HG03045 (cell line): ENCODE results near the gene ARID3A.

Source experiments
- ATAC-seq: cut with Tn5 transposase; IDR thresholded peaks from one replicate; pipeline ENCODE4 v1.9.1; 2021; ENCODE audit warnings: mild to moderate bottlenecking, moderate library complexity; ENCODE audit not compliant: unreplicated experiment

ARID3A gene

DNA sequence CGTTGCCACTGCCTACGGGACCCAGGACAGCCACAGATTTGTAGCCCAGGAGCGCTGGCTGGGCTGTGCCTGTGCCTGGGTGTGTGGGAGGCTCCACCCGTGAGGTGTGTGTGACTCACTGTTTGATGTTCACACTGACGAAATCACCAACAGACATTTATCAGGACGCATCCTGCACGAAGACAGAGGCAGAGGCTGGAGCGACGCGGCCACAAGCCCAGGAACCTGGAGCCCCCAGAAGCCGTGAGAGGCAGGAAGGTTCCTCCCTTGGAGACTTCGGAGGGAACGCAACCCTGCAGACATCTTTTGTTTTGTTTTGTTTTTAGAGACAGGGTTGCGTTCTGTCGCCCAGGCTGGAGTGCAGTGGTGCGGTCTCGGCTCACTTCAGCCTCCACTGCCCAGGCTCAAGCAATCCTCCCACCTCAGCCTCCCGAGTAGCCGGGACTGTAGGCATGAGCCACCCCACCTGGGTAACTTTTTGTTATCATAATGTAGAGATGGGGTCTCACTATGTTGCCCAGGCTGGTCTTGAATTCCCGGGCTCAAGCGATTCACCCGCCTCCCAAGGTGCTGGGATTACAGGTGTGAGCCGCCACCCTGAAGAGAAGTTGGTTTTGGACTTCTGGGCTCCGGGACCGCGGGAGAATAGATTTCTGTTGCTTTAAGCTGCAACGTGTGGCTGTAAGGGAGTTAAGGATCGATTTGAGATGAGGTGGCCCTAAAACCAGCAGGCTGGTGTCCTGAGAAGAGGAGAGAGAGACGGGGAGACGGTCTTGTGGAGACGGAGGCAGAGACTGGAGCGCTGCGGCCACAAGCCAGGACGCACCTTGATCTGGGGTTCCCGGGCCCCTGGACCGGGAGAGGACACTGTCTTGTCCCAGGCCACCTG lies 33.4 kb downstream of the ARID3A start:
- no peak for ATAC-seq

DNA sequence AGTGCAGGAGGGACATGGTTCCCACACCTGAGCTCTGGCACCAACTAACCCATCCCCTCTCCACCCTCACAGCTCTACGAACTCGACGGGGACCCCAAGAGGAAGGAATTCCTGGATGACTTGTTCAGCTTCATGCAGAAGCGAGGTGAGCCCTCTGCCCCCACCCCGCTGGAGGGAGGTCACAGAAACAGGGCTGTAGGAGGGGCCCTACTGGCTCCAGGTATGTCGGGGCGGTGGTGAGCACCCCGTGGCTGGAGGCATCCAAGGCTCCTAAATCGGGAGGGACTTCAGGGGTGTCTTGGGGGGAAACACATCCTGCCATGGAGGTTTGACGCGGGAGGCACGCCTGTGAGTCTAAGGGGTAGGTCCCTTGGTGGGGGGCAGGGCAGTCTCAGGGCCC lies 34.2 kb downstream of the ARID3A start:
- no peak for ATAC-seq

DNA sequence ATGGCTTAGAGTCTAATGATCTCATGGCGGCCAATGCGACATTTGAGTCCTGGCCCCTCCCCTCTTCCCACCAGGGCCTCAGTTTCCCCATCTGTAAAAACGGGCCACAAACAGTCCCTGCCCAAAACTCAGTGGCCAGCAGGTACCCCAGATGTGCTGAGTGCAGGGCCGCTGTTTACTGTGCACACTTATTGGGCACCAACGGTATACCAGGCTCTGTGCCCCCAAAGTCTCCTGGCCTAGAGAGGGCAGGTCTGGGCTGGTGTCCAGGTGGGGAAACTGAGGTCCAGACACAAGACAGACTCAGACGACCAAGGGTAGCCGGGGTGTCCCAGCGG lies 34.7 kb downstream of the ARID3A start:
- ATAC-seq = no peak

DNA sequence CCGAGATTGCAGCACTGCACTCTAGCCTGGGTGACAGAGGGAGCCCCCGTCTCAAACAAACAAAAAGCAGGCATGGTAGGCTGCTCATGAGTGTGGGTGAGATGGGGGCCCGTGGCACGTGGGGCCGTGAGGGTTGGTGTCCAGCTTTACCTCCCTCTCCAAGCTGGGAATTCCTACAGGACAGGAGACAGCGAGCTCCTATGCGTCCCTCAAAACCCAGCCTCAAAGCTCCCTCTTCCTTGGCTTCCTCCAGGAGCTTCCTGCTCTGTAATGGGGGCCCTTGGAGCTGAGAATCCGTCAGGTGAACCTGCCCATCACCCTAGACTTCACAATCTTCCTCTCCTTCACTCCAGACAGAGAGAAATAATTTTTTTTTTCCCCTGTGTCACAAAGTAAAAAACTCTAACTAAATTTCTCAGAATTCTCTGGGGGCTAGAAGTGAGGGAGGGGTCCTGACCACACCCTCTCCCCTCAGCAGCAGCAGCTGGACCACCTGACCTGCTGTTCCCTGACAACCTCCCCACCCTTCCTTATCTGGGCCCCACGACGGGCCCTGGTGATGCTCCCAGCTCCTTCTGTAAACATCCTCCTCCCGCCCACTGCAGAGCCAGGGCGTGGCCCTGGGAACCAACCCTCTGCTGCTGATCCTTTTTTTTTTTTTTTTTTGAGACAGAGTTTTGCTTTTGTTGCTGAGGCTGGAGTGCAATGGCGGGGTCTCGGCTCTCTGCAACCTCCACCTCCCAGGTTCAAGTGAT lies 36.2 kb downstream of the ARID3A start:
- no peak for ATAC-seq

DNA sequence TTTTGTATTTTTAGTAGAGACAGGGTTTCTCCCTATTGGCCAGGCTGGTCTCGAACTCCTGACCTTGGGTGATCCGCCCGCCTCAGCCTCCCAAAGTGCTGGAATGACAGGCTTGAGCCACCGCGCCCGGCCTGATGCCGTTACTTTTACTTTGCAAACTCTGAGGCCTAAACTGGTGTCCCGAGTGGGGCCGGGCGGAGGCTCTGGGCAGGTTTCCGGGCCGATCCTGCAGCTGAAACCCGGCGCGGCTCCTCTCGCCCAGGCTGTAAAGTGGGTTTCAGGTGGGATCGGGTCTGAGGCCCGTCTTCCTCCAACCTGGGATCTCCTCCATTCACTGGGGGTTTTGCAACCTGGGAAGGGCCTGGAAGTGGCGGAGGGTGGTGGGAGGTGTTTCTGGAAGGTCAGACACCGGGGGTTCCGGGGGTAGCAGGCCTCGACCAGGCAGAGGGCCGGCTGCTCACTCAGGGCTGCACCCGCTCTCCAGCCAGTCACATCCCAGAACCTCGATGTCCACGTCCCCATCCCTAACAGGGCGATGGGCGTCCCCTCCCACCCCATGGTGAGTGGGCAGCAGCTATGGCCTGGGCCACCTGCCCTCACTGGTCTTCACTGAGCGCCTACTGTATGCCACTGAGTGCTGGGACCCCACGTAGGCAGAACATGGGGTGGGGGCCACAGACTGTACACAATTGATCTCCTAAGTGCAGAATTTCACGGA lies 37.0 kb downstream of the ARID3A start:
- no peak for ATAC-seq

DNA sequence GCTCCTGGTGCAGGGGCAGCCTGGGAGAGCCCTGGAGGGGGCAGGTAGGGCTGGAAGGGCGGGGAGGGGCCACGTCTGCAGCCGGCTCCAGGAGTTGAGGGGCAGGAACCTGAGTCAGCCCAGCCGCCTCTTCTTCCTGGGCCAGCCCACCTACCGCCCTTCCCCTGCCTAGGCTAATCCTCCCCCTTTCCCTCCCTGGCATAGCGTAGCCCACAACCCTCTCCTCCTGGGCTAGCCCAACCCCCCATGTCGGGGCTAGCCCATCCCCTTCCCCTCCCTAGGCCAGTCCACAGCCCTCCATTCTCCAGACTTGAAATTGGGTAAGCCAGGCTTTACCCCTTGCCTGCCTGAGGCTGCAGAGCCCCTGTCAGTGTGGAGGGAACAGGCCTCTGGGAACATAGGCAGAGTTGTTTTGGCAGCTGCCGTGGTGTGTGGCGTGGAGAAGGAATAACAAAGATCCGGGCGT lies 37.7 kb downstream of the ARID3A start:
- no peak for ATAC-seq

DNA sequence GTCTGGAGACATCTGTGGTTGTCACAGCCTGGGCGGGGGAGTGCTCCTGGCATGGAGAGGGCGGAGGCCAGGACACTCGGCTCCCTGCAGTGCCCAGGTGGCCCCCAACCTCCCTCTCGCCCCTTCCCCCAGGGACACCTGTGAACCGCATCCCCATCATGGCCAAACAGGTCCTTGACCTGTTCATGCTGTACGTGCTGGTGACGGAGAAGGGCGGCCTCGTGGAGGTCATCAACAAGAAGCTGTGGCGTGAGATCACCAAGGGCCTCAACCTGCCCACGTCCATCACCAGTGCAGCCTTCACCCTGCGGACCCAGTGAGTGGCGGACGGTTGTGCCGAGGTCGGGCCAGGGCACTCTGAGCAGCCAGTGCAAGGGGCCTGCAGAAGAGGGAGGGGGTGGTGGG lies 38.3 kb downstream of the ARID3A start:
- no peak for ATAC-seq

DNA sequence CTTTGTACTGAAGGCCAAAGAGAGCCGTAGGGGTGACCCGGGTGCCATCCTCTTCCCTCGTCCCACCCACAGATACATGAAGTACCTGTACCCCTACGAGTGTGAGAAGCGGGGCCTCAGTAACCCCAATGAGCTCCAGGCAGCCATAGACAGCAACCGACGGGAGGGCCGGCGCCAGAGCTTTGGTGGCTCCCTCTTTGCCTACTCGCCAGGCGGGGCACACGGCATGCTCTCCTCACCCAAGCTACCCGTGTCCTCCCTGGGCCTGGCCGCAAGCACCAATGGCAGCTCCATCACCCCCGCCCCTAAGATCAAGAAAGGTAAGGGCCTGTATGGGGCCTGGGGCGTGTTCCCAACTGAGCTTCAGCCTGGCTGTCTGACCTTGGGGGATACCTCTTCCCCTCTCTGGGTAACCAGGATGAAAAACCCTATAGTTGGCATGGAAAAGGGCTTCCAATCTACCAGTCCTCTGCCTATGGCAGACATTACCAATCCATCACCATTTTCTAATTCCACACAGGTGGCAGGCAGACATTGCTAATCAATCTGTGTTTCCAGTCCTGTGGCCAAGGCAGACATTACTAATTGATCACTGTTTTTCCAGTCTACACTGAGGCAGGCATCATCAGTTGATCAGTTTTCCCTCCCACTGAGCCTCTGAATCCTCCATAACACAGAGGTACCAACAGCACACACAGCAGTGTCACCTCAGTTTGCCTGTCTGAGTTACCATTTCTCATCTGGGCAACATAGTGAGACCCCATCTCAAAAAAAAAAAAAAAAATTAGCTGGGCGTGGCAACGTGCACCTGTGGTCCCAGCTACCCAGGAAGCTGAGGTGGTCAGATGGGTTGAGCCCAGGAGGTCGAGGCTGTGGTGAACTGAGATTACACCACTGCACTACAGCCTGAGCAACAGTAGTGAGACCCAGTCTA lies 39.2 kb downstream of the ARID3A start:
- no peak for ATAC-seq

DNA sequence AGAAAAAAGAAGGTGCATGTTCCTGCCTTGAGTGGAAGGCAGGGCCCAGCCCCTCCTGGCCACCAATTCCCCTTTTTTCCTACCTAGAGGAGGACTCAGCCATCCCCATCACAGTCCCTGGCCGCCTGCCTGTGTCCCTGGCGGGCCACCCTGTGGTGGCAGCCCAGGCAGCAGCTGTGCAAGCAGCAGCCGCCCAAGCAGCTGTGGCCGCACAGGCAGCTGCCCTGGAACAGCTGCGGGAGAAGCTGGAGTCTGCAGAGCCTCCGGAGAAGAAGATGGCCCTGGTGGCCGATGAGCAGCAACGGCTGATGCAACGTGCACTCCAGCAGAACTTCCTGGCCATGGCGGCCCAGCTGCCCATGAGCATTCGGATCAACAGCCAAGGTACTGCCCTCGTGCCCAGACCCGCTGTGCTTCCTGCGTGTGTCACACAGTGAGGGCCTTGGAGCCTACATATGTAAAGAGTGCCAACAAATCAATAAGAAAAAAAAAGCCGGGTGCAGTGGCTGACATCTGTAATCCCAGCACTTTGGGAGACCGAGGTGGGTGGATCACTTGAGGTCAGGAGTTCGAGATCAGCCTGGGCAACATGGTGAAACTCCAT lies 40.8 kb downstream of the ARID3A start:
- no peak for ATAC-seq

DNA sequence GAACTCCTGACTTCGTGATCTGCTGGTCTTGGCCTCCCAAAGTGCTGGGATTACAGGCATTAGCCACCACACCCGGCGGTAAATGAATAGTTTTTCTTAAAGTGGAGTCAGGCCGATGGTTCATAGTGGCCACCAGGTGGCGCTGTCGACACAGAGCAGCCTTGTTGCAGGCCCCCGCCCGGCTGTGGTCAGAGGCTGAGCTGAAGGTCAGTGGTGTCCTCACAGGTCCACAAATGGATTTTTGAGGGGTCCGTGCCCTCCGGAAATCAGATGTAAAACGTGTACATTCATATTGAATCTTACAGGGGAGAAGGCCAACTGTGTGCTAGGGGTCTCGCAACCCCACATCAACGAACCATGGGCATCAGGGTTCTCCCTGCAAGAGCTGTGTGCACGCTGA lies 44.9 kb downstream of the ARID3A start:
- no peak for ATAC-seq

DNA sequence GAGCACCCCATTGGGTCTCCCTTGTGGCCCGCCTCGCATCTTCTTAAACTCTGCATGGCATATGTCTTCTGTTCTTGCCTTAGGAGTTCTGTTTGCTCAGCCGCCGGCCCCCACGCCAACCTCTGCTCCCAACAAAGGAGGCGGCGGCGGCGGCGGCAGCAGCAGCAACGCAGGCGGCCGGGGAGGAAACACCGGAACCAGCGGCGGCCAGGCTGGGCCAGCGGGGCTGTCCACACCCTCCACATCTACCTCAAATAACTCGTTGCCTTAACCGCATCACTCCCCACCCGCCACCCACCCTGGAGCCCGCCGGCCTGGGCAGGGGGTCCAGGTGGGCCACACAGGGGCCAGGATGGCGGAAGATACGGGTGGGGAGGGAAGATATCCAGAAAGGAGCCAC lies 46.0 kb downstream of the ARID3A start:
- ATAC-seq = no peak

DNA sequence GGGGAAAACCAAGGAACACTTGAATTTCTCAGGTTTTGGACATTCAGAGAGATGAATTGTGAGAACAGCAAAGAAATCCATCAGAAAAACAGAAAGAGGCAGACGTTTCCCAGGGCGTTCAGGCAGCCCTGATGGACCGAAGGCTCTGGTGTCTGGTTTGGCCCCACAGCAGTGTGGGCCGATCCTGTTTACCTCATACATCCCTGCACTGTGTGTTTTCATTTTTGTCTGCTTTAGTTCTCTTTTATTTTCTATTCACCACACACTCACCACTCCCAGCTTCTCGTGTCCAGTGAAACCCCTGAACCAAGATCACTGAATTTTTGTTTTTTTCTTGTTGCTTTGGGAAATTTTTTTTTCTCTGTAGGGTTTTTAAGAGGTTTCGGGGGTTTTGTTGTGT lies 46.4 kb downstream of the ARID3A start:
- no peak for ATAC-seq

DNA sequence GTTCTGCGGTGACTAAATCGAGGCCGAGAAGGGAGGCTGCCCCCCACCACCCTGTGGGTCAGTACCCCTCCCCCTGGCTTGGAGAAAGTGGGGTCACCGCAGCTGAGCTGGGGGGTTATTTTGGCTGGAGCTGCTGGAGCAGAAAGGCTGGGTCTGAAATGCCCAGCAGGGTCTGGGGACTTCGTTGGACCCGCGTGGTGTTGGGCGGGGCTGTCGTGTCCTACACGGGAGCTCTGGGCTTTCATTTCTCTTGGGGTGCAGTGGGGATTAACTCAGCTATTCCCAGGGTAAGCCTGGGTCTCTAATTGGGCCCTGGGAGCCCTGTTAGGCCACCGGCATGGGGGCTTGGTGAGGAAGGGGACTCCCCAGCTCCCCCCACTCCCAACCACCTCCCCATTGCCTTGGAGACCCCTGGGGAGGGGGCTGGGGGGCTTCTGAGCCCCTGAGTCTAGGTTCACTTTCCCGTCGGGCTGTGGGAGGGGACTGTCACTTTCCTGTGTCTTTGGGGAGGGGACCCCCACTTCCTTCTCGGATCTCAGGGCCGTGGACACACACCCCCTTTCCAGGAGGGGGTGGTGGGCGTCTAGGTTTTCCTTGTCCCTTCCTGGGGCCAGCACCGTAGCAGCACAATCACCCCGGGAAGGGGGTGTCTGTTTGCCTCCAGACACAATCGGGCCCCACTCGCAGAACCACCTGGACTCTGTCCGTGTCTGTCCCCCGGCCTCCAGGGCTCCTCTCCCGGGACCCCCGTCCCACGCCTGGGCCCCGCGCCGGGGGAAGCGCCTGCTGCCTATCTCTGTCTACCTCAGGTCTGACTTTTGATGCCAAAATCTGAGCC lies 48.1 kb downstream of the ARID3A start:
- ATAC-seq = no peak

DNA sequence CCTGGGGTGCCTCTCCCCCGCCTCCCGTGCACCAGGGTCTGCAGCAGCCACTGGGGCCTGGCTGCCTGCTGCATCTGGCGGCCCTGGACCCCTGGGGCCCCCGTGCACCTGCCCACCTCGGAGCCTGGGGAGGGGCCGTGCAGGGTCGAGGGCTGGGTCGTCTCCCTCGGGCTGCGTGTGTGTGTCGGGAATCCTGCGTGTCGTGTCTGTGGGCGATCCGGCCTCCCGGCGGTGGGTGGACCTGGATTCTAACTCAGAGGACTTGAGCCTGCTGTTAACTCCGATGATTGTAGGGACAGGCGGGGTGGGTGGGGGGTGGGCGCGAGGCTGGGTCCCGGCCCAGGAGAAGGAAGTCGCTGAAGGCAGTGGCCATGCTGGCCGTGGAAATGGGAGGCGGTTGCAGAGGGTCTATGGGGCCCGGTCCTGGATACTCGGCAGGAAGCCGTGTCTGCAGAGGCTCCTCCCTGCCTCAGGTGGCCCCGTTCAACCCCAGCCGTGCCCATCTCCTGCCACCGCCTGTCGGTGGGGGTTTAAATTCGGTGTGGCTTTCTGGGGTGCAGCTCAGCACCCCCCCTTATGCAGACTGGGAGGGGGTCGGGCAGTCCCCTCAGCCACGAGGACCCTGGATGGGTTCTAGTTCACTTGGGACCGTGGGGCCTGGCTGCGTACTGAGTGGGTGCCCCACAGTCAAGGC lies 48.9 kb downstream of the ARID3A start:
- no peak for ATAC-seq

DNA sequence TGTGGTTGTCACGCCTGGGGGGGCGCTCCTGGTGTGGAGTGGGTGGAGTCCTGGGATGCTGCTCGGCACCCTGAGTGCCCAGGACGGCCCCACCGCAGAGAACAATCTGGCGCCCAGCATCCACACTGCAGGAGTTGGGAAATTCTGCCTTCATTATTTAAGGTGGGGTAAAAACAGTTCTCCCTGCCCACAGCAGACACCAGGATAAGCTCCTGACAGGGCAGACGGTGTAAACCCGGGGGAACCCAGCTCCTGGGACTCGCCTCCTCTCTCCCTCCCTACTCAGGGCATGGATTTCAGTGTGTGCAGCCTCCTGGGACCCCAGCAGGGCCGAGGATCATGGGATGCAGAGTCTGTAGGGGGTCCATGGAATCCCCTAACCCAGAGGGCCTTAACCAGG lies 50.6 kb downstream of the ARID3A start:
- no peak for ATAC-seq

DNA sequence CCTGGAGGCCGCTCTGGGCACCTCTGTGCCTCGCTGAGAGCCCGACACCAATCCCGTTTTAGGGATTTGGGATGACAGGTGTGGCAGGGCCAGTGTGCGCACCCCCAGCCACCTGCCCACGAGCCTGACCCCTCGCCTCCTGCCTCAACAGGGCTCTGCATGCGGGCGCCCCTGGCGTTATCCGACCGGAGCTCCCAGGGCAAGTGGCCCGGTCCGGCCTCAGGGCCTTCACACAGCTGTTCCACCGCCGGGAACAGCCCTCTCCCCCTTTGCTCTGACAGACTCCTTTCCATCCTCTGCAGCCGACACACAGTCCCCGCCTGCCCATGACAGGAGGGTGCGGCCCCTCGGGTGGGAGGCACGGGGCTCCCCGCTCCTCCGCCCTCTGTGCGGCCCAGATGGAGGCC lies 51.2 kb downstream of the ARID3A start:
- no peak for ATAC-seq

DNA sequence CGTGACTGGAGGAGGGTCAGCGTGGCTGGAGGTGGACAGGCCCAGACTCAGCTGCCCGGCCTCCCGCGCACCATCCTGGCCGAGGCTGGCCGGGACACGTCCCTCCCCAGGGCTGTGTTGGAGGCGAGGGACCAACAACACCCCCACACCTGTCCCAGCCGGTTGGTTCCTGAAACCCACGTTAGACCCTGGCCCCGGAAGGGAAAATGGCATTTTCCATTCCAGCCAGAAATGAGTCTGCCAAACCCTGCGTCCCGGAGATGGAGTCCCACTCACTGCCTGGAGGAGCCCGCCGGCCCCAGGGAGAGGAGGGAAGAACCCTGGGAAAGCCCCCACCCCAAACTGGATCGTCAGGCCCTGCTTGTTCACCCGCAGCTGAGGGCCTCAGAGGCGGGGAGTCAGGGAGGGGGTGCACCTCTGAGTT lies 53.5 kb downstream of the ARID3A start:
- ATAC-seq = no peak

DNA sequence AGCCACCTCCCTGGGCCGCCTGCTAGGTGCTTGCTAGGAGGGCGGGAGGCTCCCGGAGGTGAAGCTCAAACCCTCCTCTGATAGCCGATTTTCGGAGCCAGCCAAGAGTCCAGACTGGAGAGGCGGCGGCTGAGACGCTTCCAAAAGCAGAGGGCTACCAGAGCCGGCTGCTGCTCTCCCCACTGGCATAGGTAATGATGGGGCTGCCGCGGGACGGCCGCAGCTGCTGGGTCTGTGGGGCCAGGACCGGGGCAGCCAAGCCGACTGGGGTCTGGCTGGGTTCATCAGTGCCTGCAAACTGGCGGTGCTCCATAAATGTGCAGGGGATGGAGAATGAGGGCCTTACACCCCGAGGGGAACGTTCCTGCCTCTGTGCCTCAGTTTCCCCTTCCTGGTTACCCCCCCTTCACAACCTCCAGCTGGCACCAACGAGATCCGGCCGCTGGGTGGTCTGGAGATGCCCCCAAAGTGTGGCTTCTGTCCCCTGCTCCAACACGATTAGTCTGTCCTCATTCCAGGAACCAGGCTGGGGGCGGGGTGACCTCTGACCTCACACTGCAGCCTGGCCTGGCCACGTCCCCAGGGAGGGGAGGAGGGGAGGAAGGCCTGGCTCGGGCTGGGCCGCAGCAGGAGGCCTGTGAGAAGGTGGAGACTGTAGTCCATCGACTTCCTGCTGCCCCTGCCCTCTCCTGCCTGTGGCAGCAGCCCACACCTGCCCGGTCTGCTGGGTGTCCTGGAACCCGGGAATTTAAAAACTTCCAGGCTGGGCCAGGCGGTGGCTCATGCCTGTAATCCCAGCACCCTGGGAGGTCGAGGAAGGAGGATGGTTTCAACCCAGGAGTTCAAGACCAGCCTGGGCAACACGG lies 54.5 kb downstream of the ARID3A start:
- ATAC-seq = no peak
